WTC11 (cell line): Measurements from ENCODE around the gene ZNRF1. TPM values are rescaled to one million over a fixed set of nuclear protein-coding genes. Genes with fewer than 3 reads are reported as not detected.
A peak's percentile ranks its signal among the peaks of the same experiment; 100 is the strongest.

ENCODE experiments used
- ATAC-seq: fragments of 200-7000 bp; cut with Tn5 transposase; 2 replicates; pipeline ENCODE4 v1.10.0; 2021; ENCODE audit warnings: mild to moderate bottlenecking, moderate library complexity
- CTCF ChIA-PET: fragments of 300-600 bp; sonication (Branson Sonifier 250); formaldehyde crosslinking; loops from one replicate; lab custom pipeline; 2021; ENCODE audit warnings: antibody characterized with exemption; lab: Charles Lee
- POLR2A ChIA-PET: fragments of 350-600 bp; sonication (Branson Sonifier 250); formaldehyde crosslinking; loops from one replicate; lab custom pipeline; 2021; ENCODE audit warnings: antibody characterized with exemption; lab: Charles Lee
- DNase-seq: peaks from one replicate; pipeline ENCODE4 v3.0.0; 2021; ENCODE audit warnings: low spot score
- H3K27ac Mint-ChIP-seq: 2 replicates; pipeline ENCODE4 v1.8.0; 2021; ENCODE audit warnings: mixed read lengths
- H3K27me3 Mint-ChIP-seq: 2 replicates; pipeline ENCODE4 v1.8.0; 2021; ENCODE audit warnings: low read depth, mild to moderate bottlenecking, moderate library complexity, mixed read lengths
- H3K36me3 Mint-ChIP-seq: 2 replicates; pipeline ENCODE4 v1.8.0; 2021; ENCODE audit warnings: mixed read lengths
- H3K4me1 Mint-ChIP-seq: 2 replicates; pipeline ENCODE4 v1.8.0; 2022; ENCODE audit warnings: mixed read lengths
- H3K4me3 Mint-ChIP-seq: 2 replicates; pipeline ENCODE4 v1.8.0; 2021; ENCODE audit warnings: mild to moderate bottlenecking, moderate library complexity, mixed read lengths
- H3K9me3 Mint-ChIP-seq: 2 replicates; pipeline ENCODE4 v1.8.0; 2021; ENCODE audit warnings: mixed read lengths
- CREM ChIP-seq: sonication (generic); formaldehyde crosslinking; IDR thresholded peaks from 2 replicates; pipeline ENCODE4 v1.8.1; 2022; ENCODE audit warnings: mild to moderate bottlenecking, missing genetic modification reagents, moderate library complexity
- HMGA2 ChIP-seq: fragments of 250-450 bp; sonication (Bioruptor Pico); IDR thresholded peaks from 2 replicates; pipeline ENCODE4 v1.4.0; 2021; ENCODE audit warnings: mild to moderate bottlenecking, moderate library complexity
- JUN ChIP-seq: sonication (generic); formaldehyde crosslinking; IDR thresholded peaks from 2 replicates; pipeline ENCODE4 v1.8.0; 2023; ENCODE audit warnings: mild to moderate bottlenecking, missing genetic modification reagents
- MXD4 ChIP-seq: fragments of 250-450 bp; sonication (Bioruptor Pico); IDR thresholded peaks from 2 replicates; pipeline ENCODE4 v1.8.0; 2021; ENCODE audit warnings: mild to moderate bottlenecking, moderate library complexity, borderline replicate concordance
- MYBL2 ChIP-seq: sonication (generic); formaldehyde crosslinking; IDR thresholded peaks from 2 replicates; pipeline ENCODE4 v1.8.1; 2023; ENCODE audit warnings: mild to moderate bottlenecking, moderate library complexity, missing genetic modification reagents
- NR2C2 ChIP-seq: sonication (generic); formaldehyde crosslinking; IDR thresholded peaks from 2 replicates; pipeline ENCODE4 v1.8.0; 2022; ENCODE audit warnings: mild to moderate bottlenecking, missing genetic modification reagents
- PRRX2 ChIP-seq: fragments of 250-450 bp; sonication (Bioruptor Pico); IDR thresholded peaks from 2 replicates; pipeline ENCODE4 v1.8.0; 2021; ENCODE audit warnings: mild to moderate bottlenecking
- SMAD4 ChIP-seq: sonication (generic); formaldehyde crosslinking; IDR thresholded peaks from 2 replicates; pipeline ENCODE4 v1.8.0; 2022; ENCODE audit warnings: mild to moderate bottlenecking, missing genetic modification reagents
- TEAD1 ChIP-seq: sonication (generic); formaldehyde crosslinking; IDR thresholded peaks from 2 replicates; pipeline ENCODE4 v1.8.0; 2022; ENCODE audit warnings: mild to moderate bottlenecking, missing genetic modification reagents
- TEAD4 ChIP-seq: sonication (generic); formaldehyde crosslinking; IDR thresholded peaks from 2 replicates; pipeline ENCODE4 v1.8.0; 2022; ENCODE audit warnings: mild to moderate bottlenecking, missing genetic modification reagents
- ZBTB21 ChIP-seq: sonication (generic); formaldehyde crosslinking; IDR thresholded peaks from 2 replicates; pipeline ENCODE4 v1.8.1; 2023; ENCODE audit warnings: mild to moderate bottlenecking, missing genetic modification reagents, borderline replicate concordance
- total RNA-seq: library from RNA; stranded (reverse); gene quantifications from 3 replicates; pipeline ENCODE4 v1.2.3, GENCODE V29; 2021
- TF ChIP-seq, protein P1 (sequence below): sonication (generic); formaldehyde crosslinking; IDR thresholded peaks from 2 replicates; pipeline ENCODE4 v1.8.1; 2022; ENCODE audit warnings: low read depth, mild to moderate bottlenecking, moderate library complexity, missing genetic modification reagents, borderline replicate concordance
- TF ChIP-seq, protein P2 (sequence below): fragments of 250-450 bp; sonication (Bioruptor Pico); IDR thresholded peaks from 2 replicates; pipeline ENCODE4 v1.9.0; 2021; ENCODE audit warnings: mild to moderate bottlenecking, borderline replicate concordance
- TF ChIP-seq, protein P3 (sequence below): sonication (generic); formaldehyde crosslinking; conservative IDR thresholded peaks from 2 replicates; pipeline ENCODE4 v1.8.1; 2023; ENCODE audit warnings: mild to moderate bottlenecking, low read depth, missing genetic modification reagents, moderate library complexity
- TF ChIP-seq, protein P4 (sequence below): fragments of 250-450 bp; sonication (Bioruptor Pico); IDR thresholded peaks from 2 replicates; pipeline ENCODE4 v1.9.0; 2021; ENCODE audit warnings: mild to moderate bottlenecking
- TF ChIP-seq, protein P5 (sequence below): sonication (generic); formaldehyde crosslinking; IDR thresholded peaks from 2 replicates; pipeline ENCODE4 v1.8.0; 2023; ENCODE audit warnings: missing genetic modification reagents, mild to moderate bottlenecking, borderline replicate concordance
- TF ChIP-seq, protein P6 (sequence below): sonication (generic); formaldehyde crosslinking; IDR thresholded peaks from 2 replicates; pipeline ENCODE4 v1.8.1; 2022; ENCODE audit warnings: mild to moderate bottlenecking, moderate library complexity, missing genetic modification reagents

ZNRF1 gene
- total RNA-seq, 1 experiment from 2014 or later = 47.6 TPM

DNA sequence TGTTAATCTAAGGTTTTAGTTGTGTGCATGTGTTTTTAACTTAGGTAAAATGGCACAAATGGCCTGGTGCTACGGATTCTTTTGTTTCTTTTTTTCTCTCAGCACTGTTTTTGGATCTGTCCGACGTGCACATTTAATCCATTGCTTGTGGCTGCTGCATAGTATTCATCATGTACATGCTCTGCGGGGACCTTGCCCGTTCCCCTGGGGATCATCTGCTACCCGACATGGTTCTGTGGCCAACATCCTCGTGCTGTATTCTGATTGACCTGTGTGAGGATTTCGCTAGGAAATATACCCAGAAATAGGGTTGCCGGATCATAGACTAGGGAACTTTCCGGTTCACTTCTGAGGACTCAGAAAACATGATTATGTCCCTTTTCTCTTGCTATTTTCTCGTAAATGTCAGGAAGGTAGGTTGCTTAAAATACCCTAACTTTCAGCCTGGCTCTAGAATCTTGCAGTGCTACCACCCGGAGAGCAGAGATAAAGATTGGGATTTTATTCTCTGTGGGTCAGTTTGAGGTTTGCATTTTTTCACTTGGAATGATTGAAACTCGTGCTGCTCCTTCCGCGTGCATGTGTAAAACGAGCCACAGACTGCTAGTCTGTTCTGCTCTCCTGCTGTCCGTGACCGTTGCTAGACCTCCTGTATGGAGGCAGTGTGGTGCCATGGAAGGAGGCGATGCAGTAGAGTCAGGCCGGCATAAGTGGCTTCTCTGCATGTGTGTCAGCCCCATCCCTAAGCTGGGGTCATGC, 74.9 kb downstream of the ZNRF1 start (continued):
- TF ChIP-seq, protein P1, sequence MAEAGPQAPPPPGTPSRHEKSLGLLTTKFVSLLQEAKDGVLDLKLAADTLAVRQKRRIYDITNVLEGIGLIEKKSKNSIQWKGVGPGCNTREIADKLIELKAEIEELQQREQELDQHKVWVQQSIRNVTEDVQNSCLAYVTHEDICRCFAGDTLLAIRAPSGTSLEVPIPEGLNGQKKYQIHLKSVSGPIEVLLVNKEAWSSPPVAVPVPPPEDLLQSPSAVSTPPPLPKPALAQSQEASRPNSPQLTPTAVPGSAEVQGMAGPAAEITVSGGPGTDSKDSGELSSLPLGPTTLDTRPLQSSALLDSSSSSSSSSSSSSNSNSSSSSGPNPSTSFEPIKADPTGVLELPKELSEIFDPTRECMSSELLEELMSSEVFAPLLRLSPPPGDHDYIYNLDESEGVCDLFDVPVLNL (CRISPR knock-in tag) = no peak
- TF ChIP-seq, protein P2, sequence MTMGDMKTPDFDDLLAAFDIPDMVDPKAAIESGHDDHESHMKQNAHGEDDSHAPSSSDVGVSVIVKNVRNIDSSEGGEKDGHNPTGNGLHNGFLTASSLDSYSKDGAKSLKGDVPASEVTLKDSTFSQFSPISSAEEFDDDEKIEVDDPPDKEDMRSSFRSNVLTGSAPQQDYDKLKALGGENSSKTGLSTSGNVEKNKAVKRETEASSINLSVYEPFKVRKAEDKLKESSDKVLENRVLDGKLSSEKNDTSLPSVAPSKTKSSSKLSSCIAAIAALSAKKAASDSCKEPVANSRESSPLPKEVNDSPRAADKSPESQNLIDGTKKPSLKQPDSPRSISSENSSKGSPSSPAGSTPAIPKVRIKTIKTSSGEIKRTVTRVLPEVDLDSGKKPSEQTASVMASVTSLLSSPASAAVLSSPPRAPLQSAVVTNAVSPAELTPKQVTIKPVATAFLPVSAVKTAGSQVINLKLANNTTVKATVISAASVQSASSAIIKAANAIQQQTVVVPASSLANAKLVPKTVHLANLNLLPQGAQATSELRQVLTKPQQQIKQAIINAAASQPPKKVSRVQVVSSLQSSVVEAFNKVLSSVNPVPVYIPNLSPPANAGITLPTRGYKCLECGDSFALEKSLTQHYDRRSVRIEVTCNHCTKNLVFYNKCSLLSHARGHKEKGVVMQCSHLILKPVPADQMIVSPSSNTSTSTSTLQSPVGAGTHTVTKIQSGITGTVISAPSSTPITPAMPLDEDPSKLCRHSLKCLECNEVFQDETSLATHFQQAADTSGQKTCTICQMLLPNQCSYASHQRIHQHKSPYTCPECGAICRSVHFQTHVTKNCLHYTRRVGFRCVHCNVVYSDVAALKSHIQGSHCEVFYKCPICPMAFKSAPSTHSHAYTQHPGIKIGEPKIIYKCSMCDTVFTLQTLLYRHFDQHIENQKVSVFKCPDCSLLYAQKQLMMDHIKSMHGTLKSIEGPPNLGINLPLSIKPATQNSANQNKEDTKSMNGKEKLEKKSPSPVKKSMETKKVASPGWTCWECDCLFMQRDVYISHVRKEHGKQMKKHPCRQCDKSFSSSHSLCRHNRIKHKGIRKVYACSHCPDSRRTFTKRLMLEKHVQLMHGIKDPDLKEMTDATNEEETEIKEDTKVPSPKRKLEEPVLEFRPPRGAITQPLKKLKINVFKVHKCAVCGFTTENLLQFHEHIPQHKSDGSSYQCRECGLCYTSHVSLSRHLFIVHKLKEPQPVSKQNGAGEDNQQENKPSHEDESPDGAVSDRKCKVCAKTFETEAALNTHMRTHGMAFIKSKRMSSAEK (CRISPR knock-in tag) = no peak
- TF ChIP-seq NR2C2 (CRISPR knock-in tag) = no peak
- no peak for TF ChIP-seq PRRX2 (CRISPR knock-in tag)
- TF ChIP-seq TEAD1 = no peak
- TF ChIP-seq ZBTB21 = no peak
- TF ChIP-seq, protein P3, sequence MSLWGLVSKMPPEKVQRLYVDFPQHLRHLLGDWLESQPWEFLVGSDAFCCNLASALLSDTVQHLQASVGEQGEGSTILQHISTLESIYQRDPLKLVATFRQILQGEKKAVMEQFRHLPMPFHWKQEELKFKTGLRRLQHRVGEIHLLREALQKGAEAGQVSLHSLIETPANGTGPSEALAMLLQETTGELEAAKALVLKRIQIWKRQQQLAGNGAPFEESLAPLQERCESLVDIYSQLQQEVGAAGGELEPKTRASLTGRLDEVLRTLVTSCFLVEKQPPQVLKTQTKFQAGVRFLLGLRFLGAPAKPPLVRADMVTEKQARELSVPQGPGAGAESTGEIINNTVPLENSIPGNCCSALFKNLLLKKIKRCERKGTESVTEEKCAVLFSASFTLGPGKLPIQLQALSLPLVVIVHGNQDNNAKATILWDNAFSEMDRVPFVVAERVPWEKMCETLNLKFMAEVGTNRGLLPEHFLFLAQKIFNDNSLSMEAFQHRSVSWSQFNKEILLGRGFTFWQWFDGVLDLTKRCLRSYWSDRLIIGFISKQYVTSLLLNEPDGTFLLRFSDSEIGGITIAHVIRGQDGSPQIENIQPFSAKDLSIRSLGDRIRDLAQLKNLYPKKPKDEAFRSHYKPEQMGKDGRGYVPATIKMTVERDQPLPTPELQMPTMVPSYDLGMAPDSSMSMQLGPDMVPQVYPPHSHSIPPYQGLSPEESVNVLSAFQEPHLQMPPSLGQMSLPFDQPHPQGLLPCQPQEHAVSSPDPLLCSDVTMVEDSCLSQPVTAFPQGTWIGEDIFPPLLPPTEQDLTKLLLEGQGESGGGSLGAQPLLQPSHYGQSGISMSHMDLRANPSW (CRISPR knock-in tag) = no peak
- no peak for TF ChIP-seq HMGA2 (CRISPR knock-in tag)
- no peak for TF ChIP-seq MYBL2
- no peak for TF ChIP-seq JUN
- TF ChIP-seq, all 79 proteins: peak for 0

DNA sequence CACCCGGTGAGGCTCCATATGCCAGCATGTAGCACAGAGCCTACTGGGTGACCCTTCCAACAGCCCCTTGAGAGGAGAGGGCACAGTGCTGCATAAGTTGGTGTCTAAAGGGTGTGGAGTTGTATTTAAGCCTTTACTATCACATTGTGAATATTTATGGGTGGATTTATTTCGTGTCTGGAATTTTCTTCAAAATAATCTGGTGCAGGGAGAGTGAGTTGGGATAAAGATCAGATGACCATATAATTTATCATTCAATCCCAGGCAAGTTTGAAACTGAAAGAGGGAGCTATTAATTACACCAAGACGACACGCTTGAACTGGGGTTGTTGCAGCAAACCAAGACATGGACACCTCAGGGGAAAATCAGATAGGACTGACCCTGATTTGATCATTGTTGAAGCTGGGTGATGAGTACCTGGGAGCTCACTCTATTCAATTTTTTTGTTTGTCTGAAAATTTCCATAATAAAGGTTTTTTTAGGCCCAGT, 75.5 kb downstream of the ZNRF1 start:
- Mint-ChIP-seq H3K27ac (0 out of 2 replicates have a peak overlapping the region, but pooled peaks have one; percentile 25), H3K4me3 (no peak overlapping the region), H3K9me3 (peaks cover 8% of the 10 kb centered on the region; the same call in 1 of the 2 replicates), H3K36me3 (peaks cover 9% of the 10 kb centered on the region), H3K4me1 (peaks cover 35% of the 10 kb centered on the region), H3K27me3 (no peaks in the 10 kb centered on the region)
- DNase-seq = no peak
- ChIA-PET CTCF (interaction anchor here (1.0 to 1.2 kb wide), 2 partner anchors 12 to 37 kb away, joined by 3 to 6 read pairs; no protein-coding TSS in a partner anchor), POLR2A (interaction anchor here (0.5 kb wide), 1 partner anchor 408 kb away, joined by 7 read pairs; the partner anchor contains the start of gene RFWD3)
- no peak for ATAC-seq
- TF ChIP-seq CREM (CRISPR knock-in tag) (no peak), TEAD4 (CRISPR knock-in tag) (no peak), MXD4 (CRISPR knock-in tag) (no peak), SMAD4 (CRISPR knock-in tag) (no peak)
- TF ChIP-seq, protein P4, sequence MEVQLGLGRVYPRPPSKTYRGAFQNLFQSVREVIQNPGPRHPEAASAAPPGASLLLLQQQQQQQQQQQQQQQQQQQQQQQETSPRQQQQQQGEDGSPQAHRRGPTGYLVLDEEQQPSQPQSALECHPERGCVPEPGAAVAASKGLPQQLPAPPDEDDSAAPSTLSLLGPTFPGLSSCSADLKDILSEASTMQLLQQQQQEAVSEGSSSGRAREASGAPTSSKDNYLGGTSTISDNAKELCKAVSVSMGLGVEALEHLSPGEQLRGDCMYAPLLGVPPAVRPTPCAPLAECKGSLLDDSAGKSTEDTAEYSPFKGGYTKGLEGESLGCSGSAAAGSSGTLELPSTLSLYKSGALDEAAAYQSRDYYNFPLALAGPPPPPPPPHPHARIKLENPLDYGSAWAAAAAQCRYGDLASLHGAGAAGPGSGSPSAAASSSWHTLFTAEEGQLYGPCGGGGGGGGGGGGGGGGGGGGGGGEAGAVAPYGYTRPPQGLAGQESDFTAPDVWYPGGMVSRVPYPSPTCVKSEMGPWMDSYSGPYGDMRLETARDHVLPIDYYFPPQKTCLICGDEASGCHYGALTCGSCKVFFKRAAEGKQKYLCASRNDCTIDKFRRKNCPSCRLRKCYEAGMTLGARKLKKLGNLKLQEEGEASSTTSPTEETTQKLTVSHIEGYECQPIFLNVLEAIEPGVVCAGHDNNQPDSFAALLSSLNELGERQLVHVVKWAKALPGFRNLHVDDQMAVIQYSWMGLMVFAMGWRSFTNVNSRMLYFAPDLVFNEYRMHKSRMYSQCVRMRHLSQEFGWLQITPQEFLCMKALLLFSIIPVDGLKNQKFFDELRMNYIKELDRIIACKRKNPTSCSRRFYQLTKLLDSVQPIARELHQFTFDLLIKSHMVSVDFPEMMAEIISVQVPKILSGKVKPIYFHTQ (CRISPR knock-in tag) = no peak
- TF ChIP-seq, protein P1 (CRISPR knock-in tag) = no peak
- TF ChIP-seq, protein P5, sequence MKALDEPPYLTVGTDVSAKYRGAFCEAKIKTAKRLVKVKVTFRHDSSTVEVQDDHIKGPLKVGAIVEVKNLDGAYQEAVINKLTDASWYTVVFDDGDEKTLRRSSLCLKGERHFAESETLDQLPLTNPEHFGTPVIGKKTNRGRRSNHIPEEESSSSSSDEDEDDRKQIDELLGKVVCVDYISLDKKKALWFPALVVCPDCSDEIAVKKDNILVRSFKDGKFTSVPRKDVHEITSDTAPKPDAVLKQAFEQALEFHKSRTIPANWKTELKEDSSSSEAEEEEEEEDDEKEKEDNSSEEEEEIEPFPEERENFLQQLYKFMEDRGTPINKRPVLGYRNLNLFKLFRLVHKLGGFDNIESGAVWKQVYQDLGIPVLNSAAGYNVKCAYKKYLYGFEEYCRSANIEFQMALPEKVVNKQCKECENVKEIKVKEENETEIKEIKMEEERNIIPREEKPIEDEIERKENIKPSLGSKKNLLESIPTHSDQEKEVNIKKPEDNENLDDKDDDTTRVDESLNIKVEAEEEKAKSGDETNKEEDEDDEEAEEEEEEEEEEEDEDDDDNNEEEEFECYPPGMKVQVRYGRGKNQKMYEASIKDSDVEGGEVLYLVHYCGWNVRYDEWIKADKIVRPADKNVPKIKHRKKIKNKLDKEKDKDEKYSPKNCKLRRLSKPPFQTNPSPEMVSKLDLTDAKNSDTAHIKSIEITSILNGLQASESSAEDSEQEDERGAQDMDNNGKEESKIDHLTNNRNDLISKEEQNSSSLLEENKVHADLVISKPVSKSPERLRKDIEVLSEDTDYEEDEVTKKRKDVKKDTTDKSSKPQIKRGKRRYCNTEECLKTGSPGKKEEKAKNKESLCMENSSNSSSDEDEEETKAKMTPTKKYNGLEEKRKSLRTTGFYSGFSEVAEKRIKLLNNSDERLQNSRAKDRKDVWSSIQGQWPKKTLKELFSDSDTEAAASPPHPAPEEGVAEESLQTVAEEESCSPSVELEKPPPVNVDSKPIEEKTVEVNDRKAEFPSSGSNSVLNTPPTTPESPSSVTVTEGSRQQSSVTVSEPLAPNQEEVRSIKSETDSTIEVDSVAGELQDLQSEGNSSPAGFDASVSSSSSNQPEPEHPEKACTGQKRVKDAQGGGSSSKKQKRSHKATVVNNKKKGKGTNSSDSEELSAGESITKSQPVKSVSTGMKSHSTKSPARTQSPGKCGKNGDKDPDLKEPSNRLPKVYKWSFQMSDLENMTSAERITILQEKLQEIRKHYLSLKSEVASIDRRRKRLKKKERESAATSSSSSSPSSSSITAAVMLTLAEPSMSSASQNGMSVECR = no peak
- TF ChIP-seq, protein P6, sequence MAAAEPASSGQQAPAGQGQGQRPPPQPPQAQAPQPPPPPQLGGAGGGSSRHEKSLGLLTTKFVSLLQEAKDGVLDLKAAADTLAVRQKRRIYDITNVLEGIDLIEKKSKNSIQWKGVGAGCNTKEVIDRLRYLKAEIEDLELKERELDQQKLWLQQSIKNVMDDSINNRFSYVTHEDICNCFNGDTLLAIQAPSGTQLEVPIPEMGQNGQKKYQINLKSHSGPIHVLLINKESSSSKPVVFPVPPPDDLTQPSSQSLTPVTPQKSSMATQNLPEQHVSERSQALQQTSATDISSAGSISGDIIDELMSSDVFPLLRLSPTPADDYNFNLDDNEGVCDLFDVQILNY = no peak
